ENCODE data around the gene TMEM163. TPM values are rescaled to one million over a fixed set of nuclear protein-coding genes. Genes with fewer than 3 reads are reported as not detected.

Gene TMEM163
- total and polyA plus RNA-seq, 2 of the 13 experiments (the other 11 are each of a cell fraction or from before 2014, with no cell fraction given) = 0.05 TPM; not detected in 1

GRCh38 chr2:134694411-134694810, 24.4 kb downstream of the TMEM163 start (continued):
- TF ChIP-seq ZBTB40 (IDR thresholded peaks at IDR 0.05) = no peak
- TF ChIP-seq ZBTB40 (CRISPR knock-in tag; IDR thresholded peaks at IDR 0.05) = no peak
- no peak for TF ChIP-seq ELF4 (CRISPR knock-in tag; IDR thresholded peaks at IDR 0.05; ENCODE audit: borderline replicate concordance)
- TF ChIP-seq GZF1 (CRISPR knock-in tag; IDR thresholded peaks at IDR 0.05) = no peak
- no peak for TF ChIP-seq CENPBD1 (CRISPR knock-in tag; IDR thresholded peaks at IDR 0.05; ENCODE audit: borderline replicate concordance, low read depth)

All from HepG2 (cell line).